NCI-H524 (cell line): ENCODE measurements around the gene OR52N2.

Experiments used
- DNase-seq, 2 experiments: peaks; one replicate each; lab custom pipeline; 2025; lab: John Stamatoyannopoulos, UW

The OR52N2 gene

DNA sequence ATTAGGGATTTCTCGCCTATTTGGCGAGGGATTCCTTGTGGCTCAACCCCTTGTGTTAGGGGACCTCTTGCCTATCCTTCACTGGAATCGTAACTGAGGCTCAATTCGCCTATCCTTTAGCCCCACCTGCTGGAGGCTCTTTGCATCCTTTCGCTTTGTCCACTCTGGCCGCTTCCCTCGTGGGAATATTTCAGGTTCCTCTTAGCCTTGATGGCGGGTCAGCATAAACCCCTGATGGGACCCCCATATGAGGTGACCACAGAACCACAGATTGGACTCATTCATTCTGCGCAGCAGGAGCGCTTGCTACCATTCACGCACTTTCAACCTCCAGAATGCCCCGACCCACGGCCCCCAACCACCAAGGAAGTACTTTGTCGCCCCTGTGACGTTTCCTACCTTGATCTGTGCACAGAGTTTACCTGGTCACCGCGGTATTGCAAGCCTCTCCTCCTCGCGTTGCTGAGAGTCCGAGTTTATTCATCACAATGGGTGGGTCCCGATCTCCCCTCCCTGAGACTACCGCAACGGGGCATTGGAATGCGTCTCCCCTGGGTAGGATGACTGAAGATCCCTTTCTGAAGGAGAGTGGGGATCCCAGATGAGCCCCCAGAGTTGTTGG is at the start of gene OR52N2:
Gene OR52N2 (plus strand): TSS at position 425 of the 622 bp plus-strand sequence. CDS start 11,412 bp downstream, outside the sequence.
- DNase-seq, result peak; percentile 18 to 58

DNA sequence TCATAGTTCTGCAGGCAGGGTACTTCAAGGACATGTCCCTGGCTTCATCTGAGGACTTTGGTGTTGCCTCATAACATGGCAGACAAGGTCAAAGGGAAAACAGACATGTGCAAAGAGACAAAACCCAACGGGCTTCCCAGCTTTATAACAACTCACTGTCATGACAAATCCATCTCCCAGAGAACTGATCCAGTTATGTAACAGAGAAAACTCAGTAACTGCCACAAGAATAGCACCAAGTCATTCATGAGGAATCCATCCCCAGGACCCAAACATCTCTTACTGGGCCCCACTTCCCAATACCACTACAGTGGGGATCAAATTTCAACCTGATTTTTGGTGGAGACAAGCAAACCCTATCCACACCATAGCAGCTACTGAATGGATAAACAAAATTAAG is 41.7 kb upstream of the OR52N2 start:
- no peak for DNase-seq

DNA sequence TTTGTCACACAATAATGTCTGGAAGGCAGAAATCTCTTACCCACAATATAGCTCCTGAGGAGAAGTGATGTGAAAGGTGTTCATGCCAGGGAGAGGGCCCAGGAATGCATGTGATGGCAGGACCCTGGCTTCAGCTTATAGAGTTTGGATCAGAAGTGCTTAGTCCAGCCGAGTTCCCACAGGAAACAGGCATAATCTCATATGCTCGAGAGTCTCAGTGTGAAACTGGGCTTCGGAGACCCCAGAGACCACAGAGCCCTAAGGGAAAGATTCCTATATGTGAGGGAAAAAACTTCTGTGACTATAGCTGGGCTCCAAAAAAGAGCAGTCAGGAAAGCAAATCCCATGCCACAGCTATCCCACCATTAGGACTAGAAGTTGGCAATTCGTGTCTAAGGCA is 25.5 kb upstream of the OR52N2 start, which contains the start of gene OR52N5:
Gene OR52N5 (minus strand): TSS at position 101 of the 400 bp plus-strand sequence. CDS start 4,721 bp downstream, outside the sequence.
- DNase-seq, result no peak

DNA sequence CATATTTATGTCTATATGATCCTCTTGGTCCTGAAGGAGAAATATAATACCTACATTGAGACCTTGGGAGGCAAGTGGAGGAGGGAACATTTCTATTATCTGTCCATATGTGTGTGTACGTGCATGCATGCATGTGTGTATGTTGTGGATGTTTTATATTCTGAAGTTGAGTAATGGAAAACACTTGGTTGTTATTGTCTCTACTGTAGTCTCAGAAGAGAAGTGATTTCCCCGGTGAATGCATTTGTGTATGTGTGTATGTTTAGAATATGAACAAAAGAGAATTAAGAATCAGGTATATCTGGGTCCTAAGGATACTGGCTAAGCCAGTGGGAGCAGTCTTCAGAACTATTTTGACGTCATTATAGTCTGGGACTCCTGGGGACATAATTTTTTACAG is 17.6 kb upstream of the OR52N2 start, which contains the start of gene OR52N1:
Gene OR52N1 (minus strand): TSS at position 101 of the 400 bp plus-strand sequence. CDS start 2,449 bp downstream, outside the sequence.
- no peak for DNase-seq

DNA sequence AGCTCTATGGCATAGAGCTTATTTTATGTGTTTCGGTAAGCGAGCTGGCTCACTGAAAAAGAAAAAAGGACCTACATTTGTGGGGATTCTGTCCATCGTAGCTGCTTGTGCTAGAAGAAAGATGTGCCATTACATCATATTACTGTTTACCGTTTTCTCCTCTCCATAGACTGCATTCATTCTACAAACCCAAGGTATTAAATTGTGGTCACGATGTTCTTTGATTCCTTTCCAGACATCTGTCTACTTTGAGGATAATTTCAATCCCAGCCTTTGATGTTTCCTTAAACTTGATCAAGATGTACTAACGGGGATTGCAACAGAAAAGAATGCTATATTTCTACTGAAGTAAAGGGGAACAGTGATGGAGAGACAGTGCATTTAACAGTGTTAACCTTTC is 12.2 kb upstream of the OR52N2 start:
- no peak for DNase-seq

DNA sequence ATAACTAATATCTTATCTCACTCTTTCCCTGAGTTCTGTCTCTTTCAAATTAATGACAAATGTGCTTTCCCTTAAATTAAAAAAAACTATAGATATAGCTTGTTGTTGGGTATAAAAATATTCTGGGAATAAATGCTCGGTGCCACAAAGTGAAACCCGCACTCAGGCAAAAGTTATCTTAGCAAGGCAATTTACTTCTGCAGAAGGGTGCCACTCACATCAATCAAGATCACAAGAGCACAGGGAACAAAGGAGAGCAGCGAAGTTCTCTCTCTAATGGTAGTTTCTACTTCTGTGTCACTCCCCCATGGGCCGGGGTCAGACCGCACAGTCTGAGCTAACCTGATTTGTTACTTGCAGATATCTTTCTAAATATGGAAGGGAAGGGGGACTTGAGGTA is 4.7 kb upstream of the OR52N2 start:
- DNase-seq, result no peak

DNA sequence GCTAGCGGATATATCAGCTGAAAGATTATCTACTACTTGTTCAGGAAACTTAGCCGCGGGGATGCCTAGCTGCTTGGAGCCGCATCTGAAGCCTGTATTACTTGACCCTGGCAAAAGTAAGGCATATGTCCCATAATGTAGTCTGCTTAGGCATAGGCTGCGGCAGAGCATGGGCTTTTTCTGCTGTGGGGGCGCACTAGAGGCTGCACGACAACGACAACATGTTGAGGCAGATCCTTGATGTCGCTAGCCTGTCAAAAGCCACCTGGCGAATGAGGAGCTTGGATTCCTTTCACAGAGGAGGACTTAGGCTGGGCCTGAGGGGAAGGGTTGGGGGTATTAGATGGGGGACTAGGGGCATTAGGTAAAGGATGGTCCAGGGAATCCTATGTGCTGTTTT is 1.1 kb upstream of the OR52N2 start:
- DNase-seq, result peak in 1 of 2 experiments; percentile 42

DNA sequence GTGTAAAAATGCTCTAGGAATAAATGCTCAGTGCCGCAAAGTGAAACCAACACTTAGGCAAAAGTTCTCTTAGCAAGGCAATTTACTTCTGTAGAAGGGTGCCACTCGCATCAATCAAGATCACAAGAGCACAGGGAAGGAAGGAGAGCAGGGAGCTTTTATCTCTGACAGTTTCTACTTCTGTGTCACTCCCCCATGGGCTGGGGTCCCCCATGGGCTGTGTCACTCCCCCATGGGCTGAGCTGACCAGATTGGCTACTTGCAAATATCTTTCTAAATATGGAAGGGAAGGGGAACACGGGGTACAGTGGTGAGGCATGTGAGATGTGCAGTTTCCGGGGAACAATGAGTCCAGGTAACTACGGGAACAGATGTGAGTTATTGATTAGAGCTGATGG is 397 bp downstream of the OR52N2 start:
- no peak for DNase-seq

DNA sequence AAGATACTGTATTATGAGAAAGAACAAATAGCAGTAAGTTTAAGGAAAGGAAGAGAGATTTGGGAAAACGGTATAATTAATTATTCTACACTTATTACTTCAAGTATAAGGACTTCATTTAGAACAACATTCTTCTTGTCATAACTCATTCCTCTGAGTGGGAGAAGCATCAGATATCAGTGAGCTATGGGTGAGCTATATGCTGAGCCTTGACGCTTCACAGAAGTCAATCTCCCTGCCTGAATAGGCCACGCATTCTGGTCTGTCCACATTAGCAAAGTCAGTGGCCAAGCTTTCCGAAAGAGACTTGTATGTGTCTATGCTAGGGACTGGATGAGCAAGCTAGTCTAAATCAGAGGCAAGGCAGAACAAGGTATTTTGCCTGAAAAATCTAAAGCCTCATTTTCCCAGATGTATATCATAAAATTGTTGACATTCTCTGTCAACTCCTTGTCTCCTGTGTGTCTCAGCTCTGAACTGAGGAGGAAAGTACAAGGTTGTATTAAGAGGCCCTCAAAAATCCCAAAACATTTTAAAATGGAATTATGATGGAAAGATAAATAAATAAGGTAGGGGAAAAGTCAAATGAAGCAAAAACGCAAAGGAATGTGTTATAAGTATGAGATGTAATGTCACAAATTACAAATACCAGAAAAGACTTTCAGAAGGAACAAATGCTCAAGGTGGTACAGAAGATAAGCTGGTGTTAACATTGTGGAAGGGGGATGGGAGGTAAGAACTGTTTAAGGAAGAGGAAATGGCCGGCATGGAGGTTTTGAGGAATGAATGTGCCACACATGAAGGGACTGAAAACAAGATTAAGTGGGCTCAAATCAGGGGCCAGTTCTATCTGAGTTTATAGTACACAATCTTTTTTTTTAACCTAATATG is 1.4 kb downstream of the OR52N2 start:
- no peak for DNase-seq

DNA sequence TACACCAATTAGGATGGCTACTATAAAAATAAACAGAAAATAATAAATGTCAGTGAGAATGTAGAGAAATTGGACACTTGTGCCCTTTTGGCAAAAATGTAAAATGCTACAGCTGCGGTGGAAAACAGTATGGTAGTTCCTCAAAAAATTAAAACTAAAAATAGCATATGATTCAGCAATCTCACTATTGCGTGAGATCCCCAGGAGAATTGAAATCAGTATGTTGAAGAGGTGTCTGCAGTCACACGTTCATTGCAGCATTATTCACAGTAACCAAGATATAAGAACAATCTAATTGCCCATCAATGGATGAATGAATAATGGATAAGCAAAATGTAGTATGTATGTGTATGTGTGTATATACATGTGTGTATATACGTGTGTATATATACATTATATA is 6.8 kb downstream of the OR52N2 start:
- no peak for DNase-seq

DNA sequence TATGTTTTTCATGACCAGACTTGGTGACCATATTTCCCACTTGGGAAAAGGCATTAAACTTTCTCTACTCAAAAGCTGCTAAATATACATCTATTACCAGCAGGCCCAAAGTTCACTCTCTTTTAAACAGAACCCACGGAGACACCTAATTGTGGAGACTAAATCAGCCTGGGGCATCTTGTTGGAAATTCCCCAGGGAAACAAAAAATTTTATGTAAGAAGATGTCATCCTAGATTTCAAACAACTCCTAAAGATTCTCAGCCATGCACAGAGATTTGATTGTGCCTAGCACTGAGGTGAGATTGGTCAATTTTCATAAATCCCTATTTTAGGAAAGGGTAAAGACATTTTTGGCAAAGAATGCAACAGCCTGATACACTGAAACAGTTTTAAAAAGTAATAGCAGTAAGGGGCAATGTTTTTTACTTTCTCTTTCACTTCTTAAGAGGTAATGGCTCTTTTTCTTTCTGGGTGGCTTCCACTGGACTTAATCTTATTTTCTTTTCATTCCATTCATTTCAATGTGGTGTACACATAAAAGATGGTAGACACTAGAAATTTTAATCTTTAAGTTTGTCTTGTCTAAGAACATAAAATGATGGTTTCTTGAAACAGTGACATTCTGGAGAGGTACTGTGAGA is 9.6 kb downstream of the OR52N2 start:
- DNase-seq, result no peak

DNA sequence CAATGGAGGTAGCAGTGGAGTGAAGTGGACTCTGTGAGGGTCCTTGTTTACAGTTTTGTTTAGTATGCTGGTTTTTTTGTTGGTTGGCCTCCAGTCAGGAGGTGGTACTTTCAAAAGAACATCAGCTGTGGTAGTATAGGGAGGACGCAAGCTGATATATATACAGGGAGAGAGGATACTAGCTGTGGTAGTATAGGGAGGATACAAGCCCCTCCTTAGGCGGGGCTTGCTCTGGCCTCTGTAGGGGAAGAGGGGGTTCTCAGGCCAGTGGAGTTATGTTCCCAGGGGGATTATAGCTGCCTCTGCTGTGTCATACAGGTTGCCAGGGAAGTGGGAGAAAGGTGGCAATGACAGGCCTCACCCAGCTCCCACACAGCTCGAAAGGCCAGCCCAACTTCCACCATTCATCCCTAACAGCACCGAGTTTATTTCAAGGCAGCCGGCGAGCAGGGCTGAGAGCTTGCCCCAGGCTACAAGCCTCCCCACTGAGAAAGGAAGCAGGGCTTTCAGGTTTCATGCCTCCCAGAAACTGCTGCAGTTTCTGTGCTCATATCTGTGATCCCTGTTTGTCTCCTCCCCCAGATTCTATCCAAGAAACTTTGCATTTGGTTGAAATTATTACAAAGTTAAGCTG is 22.6 kb downstream of the OR52N2 start:
- DNase-seq, result no peak

DNA sequence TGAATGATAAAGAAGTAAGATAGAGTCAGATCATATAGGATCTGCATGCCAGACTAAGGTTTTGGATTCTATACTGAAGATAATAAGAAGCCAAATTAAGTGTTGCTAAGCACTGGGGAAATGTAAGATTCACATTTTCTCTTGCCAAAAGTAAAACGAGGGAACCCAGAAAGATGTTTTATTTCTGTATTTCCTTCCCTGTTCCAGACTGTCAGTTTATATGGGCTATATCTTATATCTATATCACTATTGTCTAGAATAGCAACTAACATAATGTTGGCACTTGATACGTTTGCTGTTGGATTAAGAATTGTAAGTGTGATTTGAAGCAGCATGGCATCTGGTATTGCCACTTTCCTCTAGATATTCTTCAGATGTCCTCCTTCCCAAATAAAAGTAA is 24.7 kb downstream of the OR52N2 start:
- DNase-seq, result no peak

DNA sequence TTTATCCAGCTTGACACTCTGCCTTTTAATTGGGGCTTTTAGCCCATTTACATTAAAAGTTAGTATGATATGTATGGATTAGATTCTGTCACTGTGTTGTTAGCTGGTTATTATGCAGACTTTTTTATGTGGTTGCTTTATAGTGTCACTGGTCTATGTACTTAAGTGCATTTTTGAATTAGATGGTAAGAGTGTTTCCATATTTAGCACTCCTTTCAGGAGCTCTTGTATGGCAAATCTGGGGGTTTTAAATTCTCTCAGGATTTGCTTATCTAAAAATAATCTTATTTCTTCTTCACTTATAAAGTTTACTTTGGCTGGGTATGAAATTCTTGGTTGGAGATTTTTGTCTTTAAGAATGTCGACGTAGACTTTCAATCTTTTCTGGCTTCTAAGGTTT is 29.0 kb downstream of the OR52N2 start:
- no peak for DNase-seq

DNA sequence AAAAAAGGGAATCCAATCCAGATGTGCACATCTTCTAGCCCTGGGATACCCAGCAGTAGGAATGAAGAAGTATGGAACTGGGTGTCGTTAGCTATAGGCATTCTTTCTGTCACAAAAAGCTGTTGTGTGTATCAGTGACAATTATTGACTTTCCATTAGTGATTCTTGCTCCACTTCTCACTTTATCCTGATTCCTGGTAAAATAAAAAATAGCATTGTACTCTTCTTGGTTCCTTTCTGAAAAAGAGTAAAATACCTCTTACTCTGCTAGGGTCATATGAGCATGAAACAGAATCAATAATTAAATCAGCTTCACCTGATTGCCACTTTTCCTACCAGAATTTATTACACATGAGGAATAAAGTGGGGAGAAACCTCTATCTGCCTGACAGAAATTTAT is 33.1 kb downstream of the OR52N2 start, which contains the start of gene OR52E6:
Gene OR52E6 (minus strand): TSS at position 101 of the 400 bp plus-strand sequence. CDS start 0 bp downstream, at position 101.
- DNase-seq, result no peak

DNA sequence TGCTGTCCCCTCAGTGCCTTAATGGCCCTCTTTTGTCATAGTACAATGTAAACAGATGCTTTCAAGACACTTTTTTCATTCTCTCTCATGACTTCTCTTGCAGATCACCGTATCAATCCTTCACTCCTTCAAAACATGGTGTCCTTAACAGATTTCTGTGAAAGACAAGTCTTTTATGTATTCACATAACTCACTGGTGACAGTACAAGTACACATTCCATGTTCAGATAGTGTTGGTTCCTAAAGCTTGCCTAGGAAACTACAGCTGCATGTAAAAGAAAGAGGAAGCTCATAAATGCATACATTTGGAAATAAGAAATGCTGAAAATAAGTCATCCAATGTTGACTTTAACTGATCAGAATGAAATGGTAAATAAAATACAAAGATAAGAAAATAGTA is 38.0 kb downstream of the OR52N2 start:
- no peak for DNase-seq

DNA sequence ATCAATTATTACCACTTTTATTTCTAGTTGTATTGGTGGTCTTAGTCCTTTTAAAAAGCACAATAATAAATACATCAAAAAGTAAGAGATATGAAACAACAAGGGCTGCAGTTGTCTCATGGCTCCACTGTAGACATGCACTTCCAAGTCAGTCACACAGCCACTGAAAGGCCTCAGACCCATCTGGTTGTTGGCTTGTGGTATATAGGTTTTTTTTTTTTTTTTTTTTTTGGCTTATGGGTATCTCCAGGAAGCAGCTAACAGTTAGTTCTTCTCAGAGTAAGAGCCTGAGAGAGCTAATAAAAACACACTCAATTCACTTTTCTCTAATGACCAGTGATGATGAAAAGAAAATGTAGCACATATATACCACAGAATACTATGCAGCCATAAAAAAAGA is 39.0 kb downstream of the OR52N2 start:
- DNase-seq, result no peak

DNA sequence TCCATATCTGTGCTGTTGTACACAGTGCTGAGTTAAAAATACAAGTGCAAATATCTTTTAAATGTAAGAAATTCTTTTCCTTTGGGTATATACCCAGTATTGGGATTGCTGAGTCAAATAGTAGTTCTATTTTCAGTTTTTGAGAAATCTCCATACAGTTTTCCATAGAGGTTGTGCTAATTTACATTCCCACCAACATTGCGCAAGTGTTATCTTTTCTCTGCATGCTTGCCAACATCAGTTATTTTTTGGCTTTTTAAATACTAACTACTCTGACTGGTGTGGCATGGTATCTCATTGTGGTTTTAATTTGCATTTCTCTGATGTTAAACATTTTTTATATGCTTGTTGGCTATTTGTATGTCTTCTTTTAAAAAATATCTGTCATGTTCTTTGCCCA is 42.3 kb downstream of the OR52N2 start:
- DNase-seq, result no peak

DNA sequence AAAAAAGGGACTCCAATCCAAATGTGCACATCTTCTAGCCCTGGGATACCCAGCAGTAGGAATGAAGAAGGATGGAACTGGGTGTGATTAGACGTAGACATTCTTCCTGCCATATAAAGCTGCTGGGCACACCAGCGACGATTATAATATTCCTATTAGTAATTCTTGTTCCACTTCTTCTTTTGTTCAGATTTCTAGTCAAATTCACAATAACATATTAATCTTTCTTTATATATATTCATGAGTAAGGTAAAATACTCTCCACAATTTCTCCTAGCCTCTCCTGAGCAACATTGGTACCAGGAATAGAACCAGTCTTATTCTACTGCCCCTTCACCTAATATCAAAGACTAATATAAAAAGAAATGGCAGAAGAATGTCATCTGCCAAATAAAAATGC is 48.9 kb downstream of the OR52N2 start, which contains the start of gene OR52E8:
Gene OR52E8 (minus strand): TSS at position 101 of the 400 bp plus-strand sequence. CDS start 0 bp downstream, at position 101.
- DNase-seq, result no peak

DNA sequence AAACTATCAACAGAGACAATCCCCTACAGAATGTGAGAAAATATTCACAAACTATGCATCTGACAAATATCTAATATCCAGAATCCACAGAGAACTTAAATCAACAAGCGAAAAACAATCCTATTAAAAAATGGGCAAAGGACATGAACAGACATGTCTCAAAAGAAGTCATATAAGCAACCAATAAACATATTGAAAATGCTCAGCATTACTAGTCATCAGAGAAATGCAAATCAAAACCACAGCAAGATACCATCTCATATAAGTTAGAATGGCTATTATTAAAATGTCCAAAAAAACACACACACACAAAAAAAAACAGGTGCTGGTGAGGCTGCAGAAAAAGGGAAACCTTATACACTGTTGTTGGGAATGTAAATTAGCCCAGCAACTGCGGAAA is 57.1 kb downstream of the OR52N2 start:
- no peak for DNase-seq
